Esophagus muscularis mucosa (tissue), 4 donors: ENCODE measurements around the gene DNAJA2. TPM values are rescaled to one million over a fixed set of nuclear protein-coding genes. Genes with fewer than 3 reads are reported as not detected.

Experiments used
- DNase-seq: peaks from one replicate; pipeline ENCODE4 v3.0.0-alpha.2; 2017; ENCODE audit errors: extremely low spot score
- H3K27ac ChIP-seq, 4 donors: fragments of 200-600 bp; sonication (generic); replicated peaks in 1 of 4; 1 replicate in 3 of 4; 2 replicates in 1 of 4; pipeline ENCODE4 v1.5.1; 2016 to 2019; ENCODE audit warnings: mild to moderate bottlenecking in 1 of 4
- H3K27me3 ChIP-seq, 4 donors: fragments of 200-600 bp; sonication (generic); one replicate each; pipeline versions ENCODE4 v1.5.1 to v1.6.0; 2016 to 2019
- H3K36me3 ChIP-seq, 4 donors: fragments of 200-600 bp; sonication (generic); one replicate each; pipeline ENCODE4 v1.5.1; 2016 to 2019
- H3K4me1 ChIP-seq, 4 donors: fragments of 200-600 bp; sonication (generic); one replicate each; pipeline ENCODE4 v1.5.1; 2016 to 2019
- H3K4me3 ChIP-seq, 4 donors: fragments of 200-600 bp; sonication (generic); 1 replicate in 2 of 4; 2 replicates in 2 of 4; pipeline ENCODE4 v1.5.1; 2016 to 2019; ENCODE audit warnings: mild to moderate bottlenecking in 4 of 4, moderate library complexity in 1 of 4
- H3K9me3 ChIP-seq, 4 donors: fragments of 200-600 bp; sonication (generic); 1 replicate in 3 of 4; 2 replicates in 1 of 4; pipeline ENCODE4 v1.5.1; 2016 to 2019
- EP300 ChIP-seq: sonication (generic); formaldehyde crosslinking; IDR thresholded peaks from one replicate; pipeline ENCODE4 v1.6.1; 2017; ENCODE audit warnings: antibody characterized with exemption
- POLR2A ChIP-seq: fragments of 450-650 bp; IDR thresholded peaks from one replicate; pipeline ENCODE4 v1.6.1; 2017; ENCODE audit warnings: antibody characterized with exemption, moderate library complexity, mild to moderate bottlenecking, low read depth
- POLR2AphosphoS5 ChIP-seq, 2 donors: sonication (generic); formaldehyde crosslinking; IDR thresholded peaks; one replicate each; pipeline ENCODE4 v1.6.1; 2017; ENCODE audit warnings: antibody characterized with exemption in 2 of 2
- WGBS: methylation state at CpG from one replicate; pipeline ENCODE4 v1.1.5; 2018; 5-methylcytosine and 5-hydroxymethylcytosine counted together
- intact Hi-C: fragments of 100-400 bp; cut with DNase I; formaldehyde crosslinking; loops from one replicate; pipeline ENCODE4 v1.15.1; 2023
- total RNA-seq, 4 donors: library from RNA; depleted of rRNA; stranded (reverse); fragments of >200 nt; gene quantifications; one replicate each; pipeline versions ENCODE4 v1.1.0 to v1.2.1, GENCODE V29; 2016
- TF ChIP-seq, protein P1 (sequence below), 3 experiments: fragments of 200-600 bp in 2 of 3; fragments of 450-650 bp in 1 of 3; sonication (generic) in 2 of 3; IDR thresholded peaks; one replicate each; pipeline ENCODE4 v1.5.1; 2017 to 2019; ENCODE audit warnings: antibody characterized with exemption in 3 of 3, mild to moderate bottlenecking in 2 of 3, moderate library complexity in 1 of 3

DNAJA2 gene
- total RNA-seq, 4 donors from 2014 or later: 48.4 to 68.2 (median 56.0) TPM

DNA sequence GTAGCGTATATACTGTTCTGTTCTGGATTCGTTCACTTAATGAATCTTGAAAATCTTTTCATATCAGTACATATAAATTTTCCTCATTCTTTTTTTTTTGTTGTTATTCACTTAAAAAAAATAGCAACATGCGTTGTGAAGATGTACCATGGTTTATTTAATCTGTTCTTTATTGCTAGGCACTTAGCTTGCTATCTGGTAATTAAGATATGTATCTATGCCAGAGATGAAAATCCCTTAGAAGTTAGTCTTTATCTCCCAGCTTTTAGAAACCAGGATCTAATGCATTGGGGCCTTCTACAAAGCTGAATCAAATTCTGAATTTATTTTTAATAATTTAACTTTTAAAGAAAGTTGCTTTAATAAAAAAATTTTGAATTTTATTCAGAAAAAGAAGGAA, 13.0 kb upstream of the DNAJA2 start:
- no peak for DNase-seq
- H3K36me3 ChIP-seq: no peaks in the 10 kb centered on the region
- no peak overlapping the region for H3K27ac ChIP-seq
- H3K4me3 ChIP-seq: no peak overlapping the region
- intact Hi-C loops: no loop called here
- no peaks in the 10 kb centered on the region for H3K9me3 ChIP-seq
- peaks cover 0 to 4% (median 0%) of the 10 kb centered on the region in 4 donors for H3K27me3 ChIP-seq
- TF ChIP-seq, protein P1, sequence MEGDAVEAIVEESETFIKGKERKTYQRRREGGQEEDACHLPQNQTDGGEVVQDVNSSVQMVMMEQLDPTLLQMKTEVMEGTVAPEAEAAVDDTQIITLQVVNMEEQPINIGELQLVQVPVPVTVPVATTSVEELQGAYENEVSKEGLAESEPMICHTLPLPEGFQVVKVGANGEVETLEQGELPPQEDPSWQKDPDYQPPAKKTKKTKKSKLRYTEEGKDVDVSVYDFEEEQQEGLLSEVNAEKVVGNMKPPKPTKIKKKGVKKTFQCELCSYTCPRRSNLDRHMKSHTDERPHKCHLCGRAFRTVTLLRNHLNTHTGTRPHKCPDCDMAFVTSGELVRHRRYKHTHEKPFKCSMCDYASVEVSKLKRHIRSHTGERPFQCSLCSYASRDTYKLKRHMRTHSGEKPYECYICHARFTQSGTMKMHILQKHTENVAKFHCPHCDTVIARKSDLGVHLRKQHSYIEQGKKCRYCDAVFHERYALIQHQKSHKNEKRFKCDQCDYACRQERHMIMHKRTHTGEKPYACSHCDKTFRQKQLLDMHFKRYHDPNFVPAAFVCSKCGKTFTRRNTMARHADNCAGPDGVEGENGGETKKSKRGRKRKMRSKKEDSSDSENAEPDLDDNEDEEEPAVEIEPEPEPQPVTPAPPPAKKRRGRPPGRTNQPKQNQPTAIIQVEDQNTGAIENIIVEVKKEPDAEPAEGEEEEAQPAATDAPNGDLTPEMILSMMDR (IDR thresholded peaks at IDR 0.05): no peak
- TF ChIP-seq EP300: no peak
- TF ChIP-seq POLR2AphosphoS5 (IDR thresholded peaks at IDR 0.05): no peak
- no peak for TF ChIP-seq POLR2A
- WGBS: 92% methylated on average over 3 of the region's 3 CpGs
- H3K4me1 ChIP-seq: no peaks in the 10 kb centered on the region

DNA sequence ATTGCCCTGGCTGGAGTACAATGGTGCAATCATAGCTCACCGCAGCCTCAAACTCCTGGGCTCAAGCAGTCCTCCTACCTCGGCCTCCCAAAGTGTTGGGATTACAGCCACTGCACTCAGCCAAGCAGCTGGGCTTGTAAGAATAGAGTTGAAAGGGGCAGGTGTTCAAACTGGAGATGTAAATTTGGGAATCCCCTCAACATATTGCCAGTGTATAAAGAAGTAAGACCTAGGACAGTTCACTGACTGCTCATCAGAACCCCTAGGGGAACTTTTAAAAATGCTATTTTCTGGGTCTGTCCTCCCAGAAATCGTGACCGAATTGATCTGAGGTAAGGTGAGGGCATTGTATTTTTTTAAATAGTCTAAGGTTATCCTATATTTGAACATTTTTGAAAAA, 8.9 kb upstream of the DNAJA2 start:
- Histone ChIP-seq H3K27me3 (no peaks in the 10 kb centered on the region), H3K4me3 (no peak overlapping the region), H3K4me1 (no peaks in the 10 kb centered on the region), H3K27ac (no peak overlapping the region), H3K9me3 (no peaks in the 10 kb centered on the region), H3K36me3 (no peaks in the 10 kb centered on the region)
- no peak for TF ChIP-seq EP300
- no peak for TF ChIP-seq POLR2A
- TF ChIP-seq POLR2AphosphoS5 (IDR thresholded peaks at IDR 0.05): no peak
- TF ChIP-seq, protein P1 (IDR thresholded peaks at IDR 0.05): no peak
- DNase-seq: no peak
- intact Hi-C loops: no loop called here
- 93% methylated on average over 4 of the region's 4 CpGs for WGBS

DNA sequence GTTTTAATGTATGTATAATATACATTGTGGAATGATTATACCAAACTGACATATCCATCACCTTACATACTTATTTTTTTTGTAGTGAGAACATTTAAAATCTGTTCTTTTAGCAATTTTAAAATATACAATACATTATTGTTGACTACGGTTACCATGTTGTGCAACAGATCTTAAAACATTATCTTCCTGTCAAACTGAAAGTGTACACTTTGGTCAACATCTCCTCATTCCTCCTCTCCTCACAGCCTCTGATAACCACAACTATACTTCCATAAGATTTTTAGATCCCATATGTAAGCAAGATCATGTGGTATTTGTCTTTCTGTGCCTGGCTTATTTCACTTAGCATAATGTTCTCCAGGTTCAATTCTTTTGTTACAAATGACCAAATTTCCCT, 7.5 kb upstream of the DNAJA2 start:
- no peak for DNase-seq
- H3K4me3 ChIP-seq: no peak overlapping the region
- intact Hi-C loops: no loop called here
- no peaks in the 10 kb centered on the region for H3K36me3 ChIP-seq
- no peak for TF ChIP-seq POLR2A
- no peak for TF ChIP-seq EP300
- TF ChIP-seq, protein P1 (IDR thresholded peaks at IDR 0.05): no peak
- no peak for TF ChIP-seq POLR2AphosphoS5 (IDR thresholded peaks at IDR 0.05)
- H3K4me1 ChIP-seq: no peaks in the 10 kb centered on the region
- no peaks in the 10 kb centered on the region for H3K27me3 ChIP-seq
- WGBS: 72% methylated on average over 1 of the region's 1 CpG
- no peak overlapping the region for H3K27ac ChIP-seq
- no peaks in the 10 kb centered on the region for H3K9me3 ChIP-seq

DNA sequence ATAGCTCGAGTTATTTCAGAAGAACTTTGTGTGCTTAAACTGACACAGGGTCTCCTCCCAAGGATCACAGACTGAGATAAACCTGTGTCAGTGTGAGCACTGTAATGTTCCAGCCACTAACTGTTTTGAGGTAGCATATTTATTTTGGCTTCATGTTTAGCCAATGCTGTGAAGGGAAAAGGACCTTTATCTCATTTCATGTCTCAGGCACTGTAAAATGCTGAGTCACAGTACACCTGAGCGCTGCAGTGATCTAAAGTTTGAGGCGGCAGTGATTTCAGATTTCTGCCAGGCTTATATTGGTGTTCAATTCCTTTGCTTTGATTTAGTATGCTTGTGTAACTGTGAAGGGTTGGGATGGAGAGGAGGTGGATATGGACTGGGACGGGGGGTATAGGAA, 3.1 kb upstream of the DNAJA2 start:
- no peak for DNase-seq
- Histone ChIP-seq H3K36me3 (peaks cover 0 to 1% (median 0%) of the 10 kb centered on the region in 4 donors), H3K4me3 (no peak overlapping the region), H3K9me3 (no peaks in the 10 kb centered on the region), H3K4me1 (peaks cover 15 to 26% (median 20%) of the 10 kb centered on the region in 4 donors), H3K27me3 (no peaks in the 10 kb centered on the region), H3K27ac (no peak overlapping the region)
- WGBS: 87% methylated on average over 4 of the region's 4 CpGs
- TF ChIP-seq POLR2A (no peak), EP300 (no peak)
- intact Hi-C loops: no loop called here

DNA sequence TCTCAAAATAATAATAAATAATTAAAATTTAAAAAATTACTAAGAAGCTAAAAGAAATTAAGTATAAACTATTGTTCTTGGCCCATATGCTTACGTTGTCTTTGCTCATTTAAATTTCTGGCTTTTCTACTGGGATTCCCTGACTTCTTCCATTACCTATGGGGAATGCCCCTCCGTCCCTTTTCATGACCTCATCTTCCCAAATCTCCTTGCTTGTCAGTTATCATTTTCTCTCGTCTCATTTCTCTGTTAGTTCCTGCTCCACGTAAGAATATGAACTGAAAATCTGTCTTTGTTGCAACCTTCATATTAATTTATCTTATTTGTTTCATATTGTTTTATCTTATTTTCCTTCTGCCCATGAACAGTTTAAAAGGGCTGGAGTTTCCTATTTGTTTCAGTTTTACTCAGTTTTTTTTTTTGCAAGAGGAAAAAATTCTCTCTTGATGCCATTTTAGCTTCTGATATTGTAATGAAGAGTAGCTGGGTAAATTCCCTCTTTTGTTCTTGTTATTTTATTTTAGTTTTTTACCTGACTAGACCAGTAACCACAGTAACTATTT, 2.5 kb upstream of the DNAJA2 start:
- Histone ChIP-seq H3K27me3 (no peaks in the 10 kb centered on the region), H3K4me1 (peaks cover 15 to 30% (median 26%) of the 10 kb centered on the region in 4 donors), H3K27ac (no peak overlapping the region), H3K36me3 (peaks cover 0 to 7% (median 2%) of the 10 kb centered on the region in 4 donors), H3K4me3 (no peak overlapping the region), H3K9me3 (no peaks in the 10 kb centered on the region)
- no peak for DNase-seq
- intact Hi-C loops: no loop called here
- WGBS: 87% methylated on average over 4 of the region's 4 CpGs
- no peak for TF ChIP-seq POLR2A
- TF ChIP-seq POLR2AphosphoS5 (IDR thresholded peaks at IDR 0.05): no peak
- TF ChIP-seq, protein P1 (IDR thresholded peaks at IDR 0.05): no peak
- no peak for TF ChIP-seq EP300
